ENCODE data around the gene DISP3. TPM values are rescaled to one million over a fixed set of nuclear protein-coding genes. Genes with fewer than 3 reads are reported as not detected.

DISP3 gene
- 1 to 10 TPM in 3 of 4 donors, under 1 TPM in 1; 0.88 to 2.4 (median 2.0) TPM for polyA plus RNA-seq (ENCODE audit: insufficient read length in 4 of 4)

- DNase-seq (ENCODE audit: low read depth in 4 of 4, low spot score in 2 of 4) = peak in 3 of 4 donors; percentile 65 to 77 (median 68)
Measured at GRCh38 chr1:11478571-11479374, at the start of gene DISP3. DISP3 (plus strand) TSS chr1:11479155; CDS start chr1:11500993, 21,838 bp downstream.

- no peak for DNase-seq (ENCODE audit: low read depth in 4 of 4, low spot score in 2 of 4)
Measured at GRCh38 chr1:11429226-11429625, 49.7 kb upstream of the DISP3 start.

GRCh38 chr1:11429935-11430334, 49.0 kb upstream of the DISP3 start:
- DNase-seq (ENCODE audit: low read depth in 4 of 4, low spot score in 2 of 4) = no peak

- no peak for DNase-seq (ENCODE audit: low read depth in 4 of 4, low spot score in 2 of 4)
Measured at GRCh38 chr1:11431941-11432507, 46.9 kb upstream of the DISP3 start.

- no peak for DNase-seq (ENCODE audit: low read depth in 4 of 4, low spot score in 2 of 4)
Measured at GRCh38 chr1:11432526-11432925, 46.4 kb upstream of the DISP3 start.

- no peak for DNase-seq (ENCODE audit: low read depth in 4 of 4, low spot score in 2 of 4)
Measured at GRCh38 chr1:11434501-11434900, 44.5 kb upstream of the DISP3 start.

GRCh38 chr1:11434926-11435325, 44.0 kb upstream of the DISP3 start:
- no peak for DNase-seq (ENCODE audit: low read depth in 4 of 4, low spot score in 2 of 4)

- DNase-seq (ENCODE audit: low read depth in 4 of 4, low spot score in 2 of 4) = no peak
Measured at GRCh38 chr1:11438996-11439395, 40.0 kb upstream of the DISP3 start.

- DNase-seq (ENCODE audit: low read depth in 4 of 4, low spot score in 2 of 4) = no peak
Measured at GRCh38 chr1:11441211-11441952, 37.6 kb upstream of the DISP3 start.

GRCh38 chr1:11443043-11443442, 35.9 kb upstream of the DISP3 start:
- no peak for DNase-seq (ENCODE audit: low read depth in 4 of 4, low spot score in 2 of 4)

- DNase-seq (ENCODE audit: low read depth in 4 of 4, low spot score in 2 of 4) = no peak
Measured at GRCh38 chr1:11443961-11444658, 34.8 kb upstream of the DISP3 start.

GRCh38 chr1:11444907-11445306, 34.0 kb upstream of the DISP3 start:
- no peak for DNase-seq (ENCODE audit: low read depth in 4 of 4, low spot score in 2 of 4)

- no peak for DNase-seq (ENCODE audit: low read depth in 4 of 4, low spot score in 2 of 4)
Measured at GRCh38 chr1:11447903-11448302, 31.1 kb upstream of the DISP3 start.

- DNase-seq (ENCODE audit: low read depth in 4 of 4, low spot score in 2 of 4) = no peak
Measured at GRCh38 chr1:11448373-11449099, 30.4 kb upstream of the DISP3 start.

- DNase-seq (ENCODE audit: low read depth in 4 of 4, low spot score in 2 of 4) = no peak
Measured at GRCh38 chr1:11449100-11449403, 29.9 kb upstream of the DISP3 start.

- DNase-seq (ENCODE audit: low read depth in 4 of 4, low spot score in 2 of 4) = no peak
Measured at GRCh38 chr1:11450310-11450709, 28.6 kb upstream of the DISP3 start.

- no peak for DNase-seq (ENCODE audit: low read depth in 4 of 4, low spot score in 2 of 4)
Measured at GRCh38 chr1:11453742-11454491, 25.0 kb upstream of the DISP3 start.

- no peak for DNase-seq (ENCODE audit: low read depth in 4 of 4, low spot score in 2 of 4)
Measured at GRCh38 chr1:11455967-11456570, 22.9 kb upstream of the DISP3 start.

- no peak for DNase-seq (ENCODE audit: low read depth in 4 of 4, low spot score in 2 of 4)
Measured at GRCh38 chr1:11456965-11457364, 22.0 kb upstream of the DISP3 start.
